ENCODE measurements around the gene TJP3. TPM values are rescaled to one million over a fixed set of nuclear protein-coding genes. Genes with fewer than 3 reads are reported as not detected.
"Not testable (repeated sequence)": the region's sequence is repeated elsewhere in the genome, so short reads cannot be mapped to it uniquely, and the experiment has no call there.

Gene TJP3
- total and polyA plus RNA-seq, 8 donors, result 11.2 to 36.2 (median 15.7) TPM

DNA sequence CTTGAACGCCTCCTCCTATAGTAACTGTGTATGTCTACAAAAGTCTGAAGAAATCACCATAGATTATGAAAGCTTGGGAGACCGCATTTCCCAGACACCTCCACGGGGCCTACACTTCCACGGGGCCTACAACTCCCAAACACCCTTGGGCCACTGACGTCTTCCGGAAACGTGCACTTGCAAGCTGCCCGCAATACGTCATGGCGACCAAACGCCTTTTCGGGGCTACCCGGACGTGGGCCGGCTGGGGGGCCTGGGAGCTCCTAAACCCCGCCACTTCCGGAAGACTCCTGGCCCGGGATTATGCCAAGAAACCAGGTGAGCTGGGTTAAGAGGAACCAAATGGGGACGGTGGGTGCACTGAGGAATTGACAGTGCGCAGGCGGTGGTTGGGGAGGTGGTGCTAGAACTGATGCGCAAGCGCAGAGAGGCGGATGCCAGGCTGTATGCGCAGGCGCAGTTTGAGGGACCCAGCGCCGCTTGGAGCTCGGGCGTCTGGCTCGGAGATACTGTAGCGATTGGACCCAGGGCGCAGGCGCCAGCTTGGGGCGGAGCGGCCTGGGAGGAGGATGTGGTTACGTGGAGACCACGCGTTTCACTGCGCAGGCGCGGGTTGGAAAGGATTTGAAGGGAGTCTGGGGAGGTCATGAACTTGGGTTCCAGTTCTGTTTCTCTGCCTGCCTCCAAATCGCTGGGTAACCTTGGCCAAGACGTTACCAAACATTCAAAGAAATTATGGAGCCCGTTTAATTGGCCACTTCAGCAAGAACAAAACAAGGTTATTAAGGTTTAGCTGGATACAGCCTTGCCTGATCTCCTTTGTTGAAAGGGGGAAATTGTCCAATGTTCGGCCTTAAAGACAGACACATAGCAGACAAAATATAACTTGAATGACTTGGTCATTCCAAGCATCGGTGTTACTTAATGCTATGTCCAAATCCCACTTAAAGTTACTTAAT is 54.6 kb downstream of the TJP3 start, which contains the start of gene MRPL54:
Gene MRPL54, plus strand, starts transcription at position 182 of the 959 bp plus-strand sequence. Its CDS starts 19 bp downstream, at position 201.
- peaks cover 3 to 55% of the 10 kb centered on the region in 2 donors for H3K4me1 ChIP-seq
- H3K27me3 ChIP-seq, result no peaks in the 10 kb centered on the region
- TF ChIP-seq, protein P1, sequence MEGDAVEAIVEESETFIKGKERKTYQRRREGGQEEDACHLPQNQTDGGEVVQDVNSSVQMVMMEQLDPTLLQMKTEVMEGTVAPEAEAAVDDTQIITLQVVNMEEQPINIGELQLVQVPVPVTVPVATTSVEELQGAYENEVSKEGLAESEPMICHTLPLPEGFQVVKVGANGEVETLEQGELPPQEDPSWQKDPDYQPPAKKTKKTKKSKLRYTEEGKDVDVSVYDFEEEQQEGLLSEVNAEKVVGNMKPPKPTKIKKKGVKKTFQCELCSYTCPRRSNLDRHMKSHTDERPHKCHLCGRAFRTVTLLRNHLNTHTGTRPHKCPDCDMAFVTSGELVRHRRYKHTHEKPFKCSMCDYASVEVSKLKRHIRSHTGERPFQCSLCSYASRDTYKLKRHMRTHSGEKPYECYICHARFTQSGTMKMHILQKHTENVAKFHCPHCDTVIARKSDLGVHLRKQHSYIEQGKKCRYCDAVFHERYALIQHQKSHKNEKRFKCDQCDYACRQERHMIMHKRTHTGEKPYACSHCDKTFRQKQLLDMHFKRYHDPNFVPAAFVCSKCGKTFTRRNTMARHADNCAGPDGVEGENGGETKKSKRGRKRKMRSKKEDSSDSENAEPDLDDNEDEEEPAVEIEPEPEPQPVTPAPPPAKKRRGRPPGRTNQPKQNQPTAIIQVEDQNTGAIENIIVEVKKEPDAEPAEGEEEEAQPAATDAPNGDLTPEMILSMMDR (IDR thresholded peaks at IDR 0.05), result no peak
- ATAC-seq (peak; percentile 93), DNase-seq (peak; percentile 99 to 100 (median 100))
- H3K4me3 ChIP-seq, result peak within 1 kb of the TSS; percentile 59 to 93
- intact Hi-C loops (cut with DNase I), result no loop called here
- peaks cover 0 to 49% of the 10 kb centered on the region in 2 donors for H3K36me3 ChIP-seq
- peak within 1 kb of the TSS; percentile 98 to 99 for H3K27ac ChIP-seq
- H3K9me3 ChIP-seq, result no peaks in the 10 kb centered on the region

DNA sequence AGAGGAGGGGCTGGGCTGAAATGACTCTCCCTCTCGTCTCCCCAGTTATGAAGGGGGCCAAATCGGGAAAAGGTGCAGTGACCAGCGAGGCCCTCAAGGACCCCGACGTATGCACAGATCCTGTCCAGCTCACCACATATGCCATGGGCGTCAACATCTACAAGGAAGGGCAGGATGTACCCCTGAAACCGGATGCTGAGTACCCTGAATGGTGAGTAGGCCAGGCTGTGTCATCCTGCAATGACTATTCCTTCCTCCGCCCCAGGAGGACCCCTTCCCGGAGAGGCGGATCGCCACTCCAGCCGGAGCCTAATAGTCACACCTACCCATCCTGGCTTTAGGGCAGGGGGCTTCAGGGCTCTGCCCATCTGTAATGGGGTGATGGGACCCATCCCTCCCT is 56.9 kb downstream of the TJP3 start:
- H3K4me3 ChIP-seq, result no peak overlapping the region
- H3K9me3 ChIP-seq, result no peaks in the 10 kb centered on the region
- no peak for ATAC-seq
- TF ChIP-seq, protein P1 (IDR thresholded peaks at IDR 0.05), result no peak
- no peak overlapping the region for H3K27ac ChIP-seq
- peaks cover 0 to 51% of the 10 kb centered on the region in 2 donors for H3K36me3 ChIP-seq
- no peaks in the 10 kb centered on the region for H3K27me3 ChIP-seq
- H3K4me1 ChIP-seq, result peaks cover 0 to 39% of the 10 kb centered on the region in 2 donors
- DNase-seq, result no peak
- intact Hi-C loops (cut with DNase I), result no loop called here

DNA sequence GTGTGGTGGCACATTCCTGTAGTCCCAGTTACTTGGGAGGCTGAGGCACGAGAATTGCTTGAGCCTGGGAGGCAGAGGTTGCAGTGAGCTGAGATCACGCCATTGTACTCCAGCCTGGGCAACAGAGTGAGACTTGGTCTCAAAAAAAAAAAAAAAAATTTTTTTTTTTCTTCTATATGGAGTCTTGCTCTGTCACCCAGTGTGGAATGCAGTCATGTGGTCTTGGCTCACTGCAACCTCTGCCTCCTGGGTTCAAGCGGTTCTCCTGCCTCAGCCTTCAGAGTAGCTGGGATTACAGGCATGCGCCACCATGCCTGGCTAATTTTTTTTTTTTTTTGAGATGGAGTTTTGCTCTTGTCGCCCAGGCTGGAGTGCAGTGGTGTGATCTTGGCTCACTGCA is 57.6 kb downstream of the TJP3 start:
- intact Hi-C loops (cut with DNase I), result not testable (repeated sequence)

DNA sequence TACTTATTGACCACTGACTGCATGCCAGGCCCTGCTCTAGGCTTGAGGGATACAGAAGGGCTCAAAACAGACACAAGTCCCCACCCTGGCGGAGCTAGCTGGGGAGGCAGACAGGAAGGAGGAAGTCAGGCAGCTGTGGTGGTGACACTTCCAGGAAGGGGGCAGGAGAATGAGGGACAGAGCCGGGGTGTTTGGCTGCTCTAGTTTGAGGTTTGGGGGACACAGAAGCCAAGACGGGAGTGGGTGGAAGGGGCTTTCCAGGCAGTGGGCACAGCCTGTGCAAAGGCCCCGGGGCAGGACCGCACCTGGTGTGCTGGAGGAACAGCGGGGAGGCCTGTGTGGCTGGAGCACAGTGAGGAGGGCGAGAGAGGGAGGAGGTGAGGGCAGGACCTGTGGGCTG is 58.3 kb downstream of the TJP3 start:
- Histone ChIP-seq H3K27ac (no peak overlapping the region), H3K4me1 (peaks cover 0 to 30% of the 10 kb centered on the region in 2 donors), H3K4me3 (no peak overlapping the region), H3K9me3 (no peaks in the 10 kb centered on the region), H3K36me3 (peaks cover 0 to 54% of the 10 kb centered on the region in 2 donors), H3K27me3 (no peaks in the 10 kb centered on the region)
- ATAC-seq (no peak), DNase-seq (peak in 1 of 4 donors; percentile 34)
- TF ChIP-seq, protein P1 (IDR thresholded peaks at IDR 0.05), result no peak
- intact Hi-C loops (cut with DNase I), result no loop called here

More for the DNA sequence above, 57.6 kb downstream of the TJP3 start:
- Histone ChIP-seq H3K36me3 (peaks cover 0 to 54% of the 10 kb centered on the region in 2 donors), H3K4me1 (peaks cover 0 to 33% of the 10 kb centered on the region in 2 donors)
- not testable (repeated sequence) for H3K4me3 ChIP-seq, DNase-seq, H3K9me3 ChIP-seq, H3K27me3 ChIP-seq, H3K27ac ChIP-seq, ATAC-seq

DNA sequence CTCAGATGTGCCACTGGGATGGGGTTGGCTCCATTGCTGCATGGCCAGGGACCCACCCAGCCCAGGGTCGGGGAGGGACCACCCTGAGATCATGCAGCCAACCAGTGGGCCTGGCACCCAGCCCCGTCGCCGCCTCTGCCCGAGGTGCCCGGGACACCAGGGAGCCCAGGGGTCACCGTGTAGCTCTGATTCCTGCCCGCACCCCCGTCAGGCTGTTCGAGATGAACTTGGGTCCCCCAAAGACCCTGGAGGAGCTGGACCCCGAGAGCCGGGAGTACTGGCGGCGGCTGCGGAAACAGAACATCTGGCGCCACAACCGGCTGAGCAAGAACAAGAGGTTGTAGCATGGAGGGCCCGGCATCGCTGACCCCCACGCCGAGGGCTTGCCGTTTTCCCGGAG is 58.9 kb downstream of the TJP3 start:
- H3K9me3 ChIP-seq, result no peaks in the 10 kb centered on the region
- no peaks in the 10 kb centered on the region for H3K27me3 ChIP-seq
- intact Hi-C loops (cut with DNase I), result no loop called here
- no peak overlapping the region for H3K4me3 ChIP-seq
- ATAC-seq (no peak), DNase-seq (no peak)
- H3K4me1 ChIP-seq, result peaks cover 0 to 25% of the 10 kb centered on the region in 2 donors
- TF ChIP-seq, protein P1 (IDR thresholded peaks at IDR 0.05), result no peak
- peaks cover 0 to 54% of the 10 kb centered on the region in 2 donors for H3K36me3 ChIP-seq
- H3K27ac ChIP-seq, result no peak overlapping the region
